ENCODE results near the gene SLAMF1. TPM values are rescaled to one million over a fixed set of nuclear protein-coding genes. Genes with fewer than 3 reads are reported as not detected.

The SLAMF1 gene
- total RNA-seq, 1 donor from 2014 or later = not detected

GRCh38 chr1:160639652-160640051 is 7.2 kb downstream of the SLAMF1 start:
- Histone ChIP-seq H3K4me1 (ENCODE audit: insufficient read depth, low read length) (no peaks in the 10 kb centered on the region), H3K79me2 (ENCODE audit: insufficient read depth, low read length) (no peaks in the 10 kb centered on the region), H3K27ac (ENCODE audit: low read depth, low read length) (no peak overlapping the region), H4K20me1 (ENCODE audit: insufficient read depth, low read length) (no peaks in the 10 kb centered on the region), H3K9me3 (ENCODE audit: insufficient read depth, low read depth, low read length) (no peaks in the 10 kb centered on the region), H3K4me2 (ENCODE audit: low read length) (no peak overlapping the region), H2AFZ (ENCODE audit: low read depth, low read length) (no peak overlapping the region), H3K4me3 (ENCODE audit: insufficient read depth, low read depth, low read length) (no peak overlapping the region), H3K36me3 (ENCODE audit: insufficient read depth, low read length) (no peaks in the 10 kb centered on the region), H3K9ac (ENCODE audit: low read length) (no peak overlapping the region), H3K27me3 (ENCODE audit: insufficient read depth, low read length) (no peaks in the 10 kb centered on the region)
- no peaks in the 10 kb centered on the region for H3K36me3 Mint-ChIP-seq (ENCODE audit: low read depth, unreplicated experiment)
- H3K4me1 Mint-ChIP-seq (ENCODE audit: low read depth, unreplicated experiment) = peaks cover 35% of the 10 kb centered on the region
- DNase-seq (ENCODE audit: low read depth) = no peak
- H3K9me3 Mint-ChIP-seq (ENCODE audit: unreplicated experiment) = peaks cover 2% of the 10 kb centered on the region
- H3K27ac Mint-ChIP-seq (ENCODE audit: unreplicated experiment) = peak overlapping the region; percentile 7
- H3K27me3 Mint-ChIP-seq (ENCODE audit: low read depth, unreplicated experiment) = peaks cover 2% of the 10 kb centered on the region
- TF ChIP-seq EZH2 (IDR thresholded peaks at IDR 0.05; ENCODE audit: insufficient read depth, low read length) = no peak
- TF ChIP-seq CTCF (IDR thresholded peaks at IDR 0.05; ENCODE audit: insufficient read depth, low read depth, low read length) = no peak
- no peak overlapping the region for H3K4me3 Mint-ChIP-seq (ENCODE audit: unreplicated experiment)
- FAIRE-seq = no peak

- no peaks in the 10 kb centered on the region for H3K36me3 Mint-ChIP-seq (ENCODE audit: low read depth, unreplicated experiment)
- no peak overlapping the region for H3K4me2 ChIP-seq (ENCODE audit: low read length)
- H3K79me2 ChIP-seq (ENCODE audit: insufficient read depth, low read length) = no peaks in the 10 kb centered on the region
- H3K9ac ChIP-seq (ENCODE audit: low read length) = no peak overlapping the region
- no peak overlapping the region for H2AFZ ChIP-seq (ENCODE audit: low read depth, low read length)
- FAIRE-seq (no peak), DNase-seq (ENCODE audit: low read depth) (no peak)
- H3K4me3 Mint-ChIP-seq (ENCODE audit: unreplicated experiment) = no peak overlapping the region
- H3K9me3 ChIP-seq (ENCODE audit: insufficient read depth, low read depth, low read length) = no peaks in the 10 kb centered on the region
- H3K27me3 Mint-ChIP-seq (ENCODE audit: low read depth, unreplicated experiment) = no peaks in the 10 kb centered on the region
- H4K20me1 ChIP-seq (ENCODE audit: insufficient read depth, low read length) = no peaks in the 10 kb centered on the region
- no peak overlapping the region for H3K27ac ChIP-seq (ENCODE audit: low read depth, low read length)
- no peak for TF ChIP-seq CTCF (IDR thresholded peaks at IDR 0.05; ENCODE audit: insufficient read depth, low read depth, low read length)
- TF ChIP-seq EZH2 (IDR thresholded peaks at IDR 0.05; ENCODE audit: insufficient read depth, low read length) = no peak
- no peaks in the 10 kb centered on the region for H3K4me1 ChIP-seq (ENCODE audit: insufficient read depth, low read length)
- H3K4me1 Mint-ChIP-seq (ENCODE audit: low read depth, unreplicated experiment) = peaks cover 35% of the 10 kb centered on the region
- H3K36me3 ChIP-seq (ENCODE audit: insufficient read depth, low read length) = no peaks in the 10 kb centered on the region
- no peak overlapping the region for H3K27ac Mint-ChIP-seq (ENCODE audit: unreplicated experiment)
- peaks cover 2% of the 10 kb centered on the region for H3K9me3 Mint-ChIP-seq (ENCODE audit: unreplicated experiment)
- H3K4me3 ChIP-seq (ENCODE audit: insufficient read depth, low read depth, low read length) = no peak overlapping the region
- no peaks in the 10 kb centered on the region for H3K27me3 ChIP-seq (ENCODE audit: insufficient read depth, low read length)
Measured at GRCh38 chr1:160638926-160639325, 7.9 kb downstream of the SLAMF1 start.

GRCh38 chr1:160638540-160638857 is 8.3 kb downstream of the SLAMF1 start:
- TF ChIP-seq CTCF (IDR thresholded peaks at IDR 0.05; ENCODE audit: insufficient read depth, low read depth, low read length) (no peak), EZH2 (IDR thresholded peaks at IDR 0.05; ENCODE audit: insufficient read depth, low read length) (no peak)
- H2AFZ ChIP-seq (ENCODE audit: low read depth, low read length) = no peak overlapping the region
- DNase-seq (ENCODE audit: low read depth) (no peak), FAIRE-seq (no peak)
- no peaks in the 10 kb centered on the region for H4K20me1 ChIP-seq (ENCODE audit: insufficient read depth, low read length)
- peaks cover 35% of the 10 kb centered on the region for H3K4me1 Mint-ChIP-seq (ENCODE audit: low read depth, unreplicated experiment)
- no peak overlapping the region for H3K27ac Mint-ChIP-seq (ENCODE audit: unreplicated experiment)
- no peaks in the 10 kb centered on the region for H3K79me2 ChIP-seq (ENCODE audit: insufficient read depth, low read length)
- H3K4me3 Mint-ChIP-seq (ENCODE audit: unreplicated experiment) = no peak overlapping the region
- peaks cover 2% of the 10 kb centered on the region for H3K9me3 Mint-ChIP-seq (ENCODE audit: unreplicated experiment)
- H3K36me3 ChIP-seq (ENCODE audit: insufficient read depth, low read length) = no peaks in the 10 kb centered on the region
- H3K4me3 ChIP-seq (ENCODE audit: insufficient read depth, low read depth, low read length) = no peak overlapping the region
- H3K27me3 ChIP-seq (ENCODE audit: insufficient read depth, low read length) = no peaks in the 10 kb centered on the region
- no peak overlapping the region for H3K9ac ChIP-seq (ENCODE audit: low read length)
- no peak overlapping the region for H3K27ac ChIP-seq (ENCODE audit: low read depth, low read length)
- H3K4me1 ChIP-seq (ENCODE audit: insufficient read depth, low read length) = no peaks in the 10 kb centered on the region
- H3K27me3 Mint-ChIP-seq (ENCODE audit: low read depth, unreplicated experiment) = no peaks in the 10 kb centered on the region
- no peak overlapping the region for H3K4me2 ChIP-seq (ENCODE audit: low read length)
- no peaks in the 10 kb centered on the region for H3K9me3 ChIP-seq (ENCODE audit: insufficient read depth, low read depth, low read length)
- no peaks in the 10 kb centered on the region for H3K36me3 Mint-ChIP-seq (ENCODE audit: low read depth, unreplicated experiment)
